Measurements from ENCODE around the gene DMWD. TPM values are rescaled to one million over a fixed set of nuclear protein-coding genes. Genes with fewer than 3 reads are reported as not detected.

Gene DMWD
- polyA plus RNA-seq, 1 donor (not counting 4 experiments of a cell fraction or from before 2014, with no cell fraction given): 10.1 TPM

GRCh38 chr19:45766296-45766868 lies 26.3 kb downstream of the DMWD start:
- Histone ChIP-seq H4K20me1 (ENCODE audit: control insufficient read depth, extremely low read depth, insufficient read depth, low read length) (no peaks in the 10 kb centered on the region), H3K27me3 (ENCODE audit: control insufficient read depth, extremely low read depth, insufficient read depth, low read length) (no peaks in the 10 kb centered on the region), H2AFZ (ENCODE audit: control insufficient read depth, low read length) (no peak overlapping the region), H3K4me1 (ENCODE audit: control insufficient read depth, extremely low read depth, insufficient read depth, low read length) (peaks cover 15% of the 10 kb centered on the region), H3K9me1 (ENCODE audit: control insufficient read depth, extremely low read depth, insufficient read depth, low read length) (no peaks in the 10 kb centered on the region), H3K79me2 (ENCODE audit: control insufficient read depth, insufficient read depth, low read length) (no peaks in the 10 kb centered on the region), H3K4me3 (ENCODE audit: control insufficient read depth in 2 of 3, extremely low read depth in 1 of 3, insufficient read depth in 2 of 3, low read depth in 1 of 3, low read length in 3 of 3) (no peak overlapping the region), H3K9ac (ENCODE audit: control insufficient read depth, extremely low read depth, insufficient read depth, low read length) (no peak overlapping the region), H3K36me3 (ENCODE audit: control insufficient read depth in 2 of 2, extremely low read depth in 1 of 2, insufficient read depth in 2 of 2, low read length in 2 of 2) (no peaks in the 10 kb centered on the region), H3K4me2 (ENCODE audit: control insufficient read depth, extremely low read depth, insufficient read depth, low read depth, low read length) (no peak overlapping the region), H3K27ac (ENCODE audit: control insufficient read depth, insufficient read depth, low read length) (no peak overlapping the region), H3K9me3 (ENCODE audit: control insufficient read depth, low read depth, low read length) (no peaks in the 10 kb centered on the region)
- dilution Hi-C loops (cut with MboI; ENCODE audit: extremely low pct_ligation_motif_present, low sequenced_read_pairs): no loop called here
- TF ChIP-seq CTCF (optimal IDR thresholded peaks at IDR 0.05 in 1 of 3, IDR thresholded peaks at IDR 0.05 in 1 of 3, conservative IDR thresholded peaks at IDR 0.05 in 1 of 3; ENCODE audit: extremely low read depth in 1 of 3, insufficient read depth in 2 of 3, low read length in 3 of 3) (no peak), EZH2 (IDR thresholded peaks at IDR 0.05; ENCODE audit: low read length) (no peak)
- DNase-seq (ENCODE audit: low read depth, low spot score): no peak
- no peak for FAIRE-seq

GRCh38 chr19:45765702-45766295 lies 26.8 kb downstream of the DMWD start:
- Histone ChIP-seq H2AFZ (ENCODE audit: control insufficient read depth, low read length) (no peak overlapping the region), H3K27ac (ENCODE audit: control insufficient read depth, insufficient read depth, low read length) (no peak overlapping the region), H3K27me3 (ENCODE audit: control insufficient read depth, extremely low read depth, insufficient read depth, low read length) (no peaks in the 10 kb centered on the region), H3K79me2 (ENCODE audit: control insufficient read depth, insufficient read depth, low read length) (no peaks in the 10 kb centered on the region), H4K20me1 (ENCODE audit: control insufficient read depth, extremely low read depth, insufficient read depth, low read length) (no peaks in the 10 kb centered on the region), H3K9me1 (ENCODE audit: control insufficient read depth, extremely low read depth, insufficient read depth, low read length) (no peaks in the 10 kb centered on the region), H3K4me3 (ENCODE audit: control insufficient read depth in 2 of 3, extremely low read depth in 1 of 3, insufficient read depth in 2 of 3, low read depth in 1 of 3, low read length in 3 of 3) (no peak overlapping the region), H3K4me1 (ENCODE audit: control insufficient read depth, extremely low read depth, insufficient read depth, low read length) (peaks cover 15% of the 10 kb centered on the region), H3K9ac (ENCODE audit: control insufficient read depth, extremely low read depth, insufficient read depth, low read length) (no peak overlapping the region), H3K4me2 (ENCODE audit: control insufficient read depth, extremely low read depth, insufficient read depth, low read depth, low read length) (no peak overlapping the region), H3K9me3 (ENCODE audit: control insufficient read depth, low read depth, low read length) (no peaks in the 10 kb centered on the region), H3K36me3 (ENCODE audit: control insufficient read depth in 2 of 2, extremely low read depth in 1 of 2, insufficient read depth in 2 of 2, low read length in 2 of 2) (no peaks in the 10 kb centered on the region)
- dilution Hi-C loops (cut with MboI; ENCODE audit: extremely low pct_ligation_motif_present, low sequenced_read_pairs): no loop called here
- DNase-seq (ENCODE audit: low read depth, low spot score) (no peak), FAIRE-seq (no peak)
- no peak for TF ChIP-seq CTCF (optimal IDR thresholded peaks at IDR 0.05 in 1 of 3, IDR thresholded peaks at IDR 0.05 in 1 of 3, conservative IDR thresholded peaks at IDR 0.05 in 1 of 3; ENCODE audit: extremely low read depth in 1 of 3, insufficient read depth in 2 of 3, low read length in 3 of 3)
- no peak for TF ChIP-seq EZH2 (IDR thresholded peaks at IDR 0.05; ENCODE audit: low read length)
